WI38 (cell line): ENCODE results near the gene SDHC.

Experiments
- H3K4me3 ChIP-seq: 2 replicates; pipeline ENCODE4 v1.5.1; 2011; ENCODE audit warnings: low read depth, mild to moderate bottlenecking, control low read depth, low read length
- CTCF ChIP-seq: IDR thresholded peaks from 2 replicates; pipeline ENCODE4 v1.5.1; 2012; ENCODE audit warnings: low read depth, mild to moderate bottlenecking, control low read depth, low read length

Gene SDHC

GRCh38 chr1:161282991-161283390, 31.2 kb upstream of the SDHC start:
- no peak for TF ChIP-seq CTCF
- H3K4me3 ChIP-seq, result no peak overlapping the region

DNA sequence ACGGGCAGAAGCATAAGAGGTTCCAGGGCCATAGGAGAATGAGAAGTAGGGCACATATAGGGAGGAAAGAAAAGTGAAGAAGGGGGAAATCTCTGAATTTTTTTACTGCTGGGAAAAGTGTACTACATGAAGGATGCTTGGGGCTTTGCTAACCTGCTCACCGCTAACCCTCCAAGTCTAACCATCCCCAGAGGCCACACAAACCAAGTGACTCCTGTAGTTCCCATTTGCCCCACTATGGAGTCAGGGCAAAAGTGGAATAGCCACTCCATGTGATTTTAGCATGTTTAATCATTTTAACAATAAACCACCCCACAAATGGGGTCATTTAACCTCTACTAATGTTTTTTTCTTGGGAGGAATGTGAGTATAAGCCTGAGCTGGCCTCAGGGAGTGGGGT, 29.1 kb upstream of the SDHC start:
- no peak overlapping the region for H3K4me3 ChIP-seq
- TF ChIP-seq CTCF, result no peak

GRCh38 chr1:161285521-161285920, 28.7 kb upstream of the SDHC start:
- no peak overlapping the region for H3K4me3 ChIP-seq
- no peak for TF ChIP-seq CTCF

DNA sequence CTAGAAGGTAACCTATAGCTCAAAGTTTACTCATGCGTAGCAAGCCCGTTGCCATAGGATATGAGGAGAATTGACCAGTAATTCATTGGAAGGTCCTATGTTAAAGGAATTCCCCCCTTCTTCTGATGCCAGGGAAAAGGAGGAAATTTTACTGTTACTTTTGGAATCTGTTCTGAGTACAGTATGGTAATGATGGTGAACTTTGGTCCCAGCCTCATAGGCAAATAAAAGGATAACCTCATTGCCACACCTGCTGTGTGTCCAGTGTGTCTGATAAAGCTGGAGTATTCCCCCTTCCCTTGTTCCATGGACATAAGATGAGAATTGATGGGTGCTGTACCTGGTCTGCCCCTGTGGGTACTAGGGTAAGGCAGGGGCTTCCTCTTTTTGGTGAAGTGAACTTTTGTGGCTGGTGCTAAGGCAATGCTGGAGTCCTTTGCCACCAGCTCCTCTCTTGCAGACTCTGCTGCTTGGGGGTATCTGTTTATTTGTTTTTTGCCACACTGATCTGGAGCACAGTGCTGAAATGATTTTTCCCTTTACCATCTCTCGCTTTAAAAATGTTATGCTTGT, 26.6 kb upstream of the SDHC start:
- no peak for TF ChIP-seq CTCF
- H3K4me3 ChIP-seq, result no peak overlapping the region

DNA sequence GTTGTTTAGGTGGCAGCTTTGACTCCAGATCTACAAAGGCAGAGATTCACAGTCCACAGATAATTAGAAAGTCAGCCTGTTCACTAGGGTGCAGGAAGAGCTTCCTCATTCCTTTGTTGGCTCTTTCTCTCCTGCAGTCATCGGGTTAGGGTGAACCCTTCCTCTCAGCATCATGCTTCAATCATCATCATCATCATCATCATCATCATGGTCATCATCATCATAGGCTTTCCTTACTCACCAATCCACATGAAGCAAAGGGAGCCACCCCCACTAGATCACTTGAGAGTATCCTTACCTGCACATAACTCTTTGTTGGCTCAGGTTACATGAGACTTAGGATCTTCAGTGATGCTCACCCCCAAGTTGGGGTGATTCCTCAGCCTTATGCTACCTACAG, 23.4 kb upstream of the SDHC start:
- H3K4me3 ChIP-seq, result no peak overlapping the region
- no peak for TF ChIP-seq CTCF

GRCh38 chr1:161297415-161297814, 16.8 kb upstream of the SDHC start:
- no peak for TF ChIP-seq CTCF
- no peak overlapping the region for H3K4me3 ChIP-seq

- no peak for TF ChIP-seq CTCF
- no peak overlapping the region for H3K4me3 ChIP-seq
These were observed 16.1 kb upstream of the SDHC start for GRCh38 chr1:161298116-161298515.
